GM06990 (cell line): ENCODE data around the gene TRIM24.
"Not testable (repeated sequence)": the region's sequence is repeated elsewhere in the genome, so short reads cannot be mapped to it uniquely, and the experiment has no call there.

ENCODE experiments used
- DNase-seq: peaks from one replicate; pipeline ENCODE4 v3.0.0-alpha.2; 2011; ENCODE audit not compliant: insufficient read length; ENCODE audit errors: extremely low read depth
- H3K27me3 ChIP-seq: replicated peaks from 2 replicates; pipeline ENCODE4 v1.6.0; 2011; ENCODE audit warnings: low read length; ENCODE audit not compliant: control insufficient read depth, insufficient read depth
- H3K36me3 ChIP-seq: 2 replicates; pipeline ENCODE4 v1.5.1; 2011; ENCODE audit warnings: low read length; ENCODE audit not compliant: control insufficient read depth, insufficient read depth
- H3K4me3 ChIP-seq: replicated peaks from 2 replicates; pipeline ENCODE4 v1.5.1; 2011; ENCODE audit warnings: low read depth, mild to moderate bottlenecking, control low read depth, low read length
- CTCF ChIP-seq: IDR thresholded peaks from 2 replicates; pipeline ENCODE4 v1.5.1; 2011; ENCODE audit warnings: low read length, control low read depth, mild to moderate bottlenecking, inconsistent platforms; ENCODE audit not compliant: insufficient read depth, poor library complexity, severe bottlenecking

The TRIM24 gene

GRCh38 chr7:138519061-138519798 is 59.2 kb downstream of the TRIM24 start:
- no peak for DNase-seq
- Histone ChIP-seq H3K27me3 (no peaks in the 10 kb centered on the region), H3K36me3 (peaks cover 4% of the 10 kb centered on the region), H3K4me3 (no peak overlapping the region)
- no peak for TF ChIP-seq CTCF

- no peak overlapping the region for H3K4me3 ChIP-seq
- H3K27me3 ChIP-seq = no peaks in the 10 kb centered on the region
- peaks cover 4% of the 10 kb centered on the region for H3K36me3 ChIP-seq
- TF ChIP-seq CTCF = no peak
- no peak for DNase-seq
These were observed 60.7 kb downstream of the TRIM24 start for GRCh38 chr7:138520742-138521141.

- Histone ChIP-seq H3K4me3 (no peak overlapping the region), H3K27me3 (no peaks in the 10 kb centered on the region), H3K36me3 (peaks cover 2% of the 10 kb centered on the region)
- TF ChIP-seq CTCF = no peak
- no peak for DNase-seq
These were observed 61.9 kb downstream of the TRIM24 start for GRCh38 chr7:138521837-138522461.

GRCh38 chr7:138524259-138524658 is 64.2 kb downstream of the TRIM24 start:
- TF ChIP-seq CTCF = no peak
- peaks cover 6% of the 10 kb centered on the region for H3K36me3 ChIP-seq

GRCh38 chr7:138525757-138526156 is 65.7 kb downstream of the TRIM24 start:
- Histone ChIP-seq H3K27me3 (no peaks in the 10 kb centered on the region), H3K4me3 (no peak overlapping the region), H3K36me3 (peaks cover 7% of the 10 kb centered on the region)
- no peak for TF ChIP-seq CTCF
- DNase-seq = no peak

More at GRCh38 chr7:138524259-138524658, 64.2 kb downstream of the TRIM24 start:
- DNase-seq = no peak
- Histone ChIP-seq H3K4me3 (no peak overlapping the region), H3K27me3 (no peaks in the 10 kb centered on the region)

- H3K4me3 ChIP-seq = no peak overlapping the region
- no peaks in the 10 kb centered on the region for H3K27me3 ChIP-seq
- DNase-seq = no peak
- peaks cover 7% of the 10 kb centered on the region for H3K36me3 ChIP-seq
- TF ChIP-seq CTCF = no peak
These were observed 67.7 kb downstream of the TRIM24 start for GRCh38 chr7:138527746-138528223.

GRCh38 chr7:138536833-138537232 is 76.8 kb downstream of the TRIM24 start:
- not testable (repeated sequence) for H3K27me3 ChIP-seq, H3K4me3 ChIP-seq, H3K36me3 ChIP-seq, DNase-seq
